GM12891 (cell line): Measurements from ENCODE around the gene CD1C.

ENCODE experiments used
- POLR2A ChIP-seq: IDR thresholded peaks from 2 replicates; pipeline ENCODE4 v1.6.1; 2011; ENCODE audit warnings: low read depth, low read length, control low read depth
- POLR2AphosphoS5 ChIP-seq: IDR thresholded peaks from 2 replicates; pipeline ENCODE4 v1.6.1; 2011; ENCODE audit warnings: low read depth, low read length, control low read depth
- SPI1 ChIP-seq: IDR thresholded peaks from 2 replicates; pipeline ENCODE4 v1.6.1; 2011; ENCODE audit warnings: low read depth, low read length, control low read depth
- TAF1 ChIP-seq: IDR thresholded peaks from 2 replicates; pipeline ENCODE4 v1.6.1; 2011; ENCODE audit warnings: low read depth, low read length, control low read depth

DNA sequence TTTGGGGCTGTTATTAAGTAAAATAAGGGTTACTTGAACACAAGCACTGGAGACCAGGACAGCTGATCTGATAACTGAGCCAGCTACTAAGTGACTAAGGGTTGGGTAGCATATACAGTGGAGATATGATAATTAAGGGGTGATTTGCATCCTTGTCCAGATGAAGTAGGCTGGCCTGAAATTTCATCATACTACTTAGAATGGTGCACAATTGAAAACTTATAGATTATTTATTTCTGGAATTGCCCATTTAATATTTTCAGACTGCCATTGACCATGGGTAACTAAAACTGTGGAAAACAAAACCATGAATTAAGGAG lies 45.5 kb downstream of the CD1C start:
- no peak for TF ChIP-seq POLR2A
- no peak for TF ChIP-seq POLR2AphosphoS5
- no peak for TF ChIP-seq TAF1
- no peak for TF ChIP-seq SPI1
